Esophagus muscularis mucosa (tissue), 4 donors: ENCODE data around the gene ANKIB1.

Source experiments
- CTCF ChIP-seq, 3 experiments: fragments of 200-600 bp in 2 of 3; fragments of 450-650 bp in 1 of 3; sonication (generic) in 2 of 3; IDR thresholded peaks; one replicate each; pipeline ENCODE4 v1.5.1; 2017 to 2019; ENCODE audit warnings: antibody characterized with exemption in 3 of 3, mild to moderate bottlenecking in 2 of 3, moderate library complexity in 1 of 3
- EP300 ChIP-seq: sonication (generic); formaldehyde crosslinking; IDR thresholded peaks from one replicate; pipeline ENCODE4 v1.6.1; 2017; ENCODE audit warnings: antibody characterized with exemption
- POLR2A ChIP-seq: fragments of 450-650 bp; IDR thresholded peaks from one replicate; pipeline ENCODE4 v1.6.1; 2017; ENCODE audit warnings: antibody characterized with exemption, moderate library complexity, mild to moderate bottlenecking, low read depth
- POLR2AphosphoS5 ChIP-seq, 2 donors: sonication (generic); formaldehyde crosslinking; IDR thresholded peaks; one replicate each; pipeline ENCODE4 v1.6.1; 2017; ENCODE audit warnings: antibody characterized with exemption in 2 of 2

- TF ChIP-seq CTCF (IDR thresholded peaks at IDR 0.05) (no peak), POLR2A (no peak), EP300 (no peak), POLR2AphosphoS5 (IDR thresholded peaks at IDR 0.05) (no peak)
Observed at GRCh38 chr7:92306153-92306552, 60.4 kb downstream of the ANKIB1 start.
